Measurements from ENCODE around the gene RHCG.

RHCG gene

GRCh38 chr15:89496155-89497098, at the start of gene RHCG:
Gene RHCG (minus strand): TSS chr15:89496583. CDS start chr15:89496544, 39 bp downstream.
- no peak for DNase-seq

- no peak for DNase-seq
Measured at GRCh38 chr15:89543389-89543788, 47.0 kb upstream of the RHCG start.

DNA sequence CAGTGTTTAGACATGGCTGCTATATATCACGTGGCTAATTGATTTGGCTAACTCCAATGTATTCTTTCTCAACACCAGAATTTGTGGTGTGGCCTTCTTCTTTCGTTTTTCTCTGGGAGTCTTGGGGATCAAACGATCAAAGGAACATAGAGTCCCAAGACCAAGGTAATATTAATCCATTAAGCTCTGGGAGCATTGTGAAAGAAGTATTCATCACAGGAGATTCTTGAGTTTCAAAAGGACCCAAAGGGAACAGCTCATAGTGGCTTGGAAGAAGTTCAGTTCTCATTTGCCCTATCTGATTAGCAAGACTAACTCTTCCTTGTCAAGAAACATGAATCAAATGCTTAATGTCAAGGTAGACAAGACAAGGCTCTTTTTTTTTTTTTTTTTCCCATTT, 46.0 kb upstream of the RHCG start:
- no peak for DNase-seq

GRCh38 chr15:89539027-89539426, 42.6 kb upstream of the RHCG start:
- DNase-seq, result no peak

DNA sequence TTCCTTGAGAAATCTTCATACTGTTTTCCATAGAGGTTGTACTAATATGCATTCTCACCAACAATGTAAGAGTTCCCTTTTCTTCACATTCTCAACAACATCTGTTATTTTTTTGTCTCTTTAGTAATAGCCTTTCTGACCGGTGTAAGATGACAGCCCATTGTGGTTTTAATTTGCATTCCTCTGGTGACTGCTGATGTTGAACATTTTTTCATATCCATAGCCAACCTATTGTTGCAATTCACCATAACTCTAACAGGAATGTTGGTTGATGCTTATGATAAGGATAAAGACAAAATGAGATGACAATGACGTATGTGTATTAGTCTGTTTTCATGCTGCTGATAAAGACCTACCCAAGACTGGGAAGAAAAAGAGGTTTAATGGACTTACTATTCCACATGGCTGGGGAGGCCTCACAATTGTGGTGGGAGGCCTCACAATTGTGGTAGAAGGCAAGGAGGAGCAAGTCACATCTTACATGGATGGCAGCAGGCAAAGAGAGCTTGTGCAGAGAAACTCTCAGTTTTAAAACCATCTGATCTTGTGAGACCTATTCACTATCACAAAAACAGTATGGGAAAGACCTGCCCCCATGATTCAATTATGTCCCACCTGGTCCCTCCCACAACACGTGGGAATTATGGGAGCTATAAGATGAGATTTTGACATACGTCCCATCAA, 37.6 kb upstream of the RHCG start:
- DNase-seq, result no peak

DNA sequence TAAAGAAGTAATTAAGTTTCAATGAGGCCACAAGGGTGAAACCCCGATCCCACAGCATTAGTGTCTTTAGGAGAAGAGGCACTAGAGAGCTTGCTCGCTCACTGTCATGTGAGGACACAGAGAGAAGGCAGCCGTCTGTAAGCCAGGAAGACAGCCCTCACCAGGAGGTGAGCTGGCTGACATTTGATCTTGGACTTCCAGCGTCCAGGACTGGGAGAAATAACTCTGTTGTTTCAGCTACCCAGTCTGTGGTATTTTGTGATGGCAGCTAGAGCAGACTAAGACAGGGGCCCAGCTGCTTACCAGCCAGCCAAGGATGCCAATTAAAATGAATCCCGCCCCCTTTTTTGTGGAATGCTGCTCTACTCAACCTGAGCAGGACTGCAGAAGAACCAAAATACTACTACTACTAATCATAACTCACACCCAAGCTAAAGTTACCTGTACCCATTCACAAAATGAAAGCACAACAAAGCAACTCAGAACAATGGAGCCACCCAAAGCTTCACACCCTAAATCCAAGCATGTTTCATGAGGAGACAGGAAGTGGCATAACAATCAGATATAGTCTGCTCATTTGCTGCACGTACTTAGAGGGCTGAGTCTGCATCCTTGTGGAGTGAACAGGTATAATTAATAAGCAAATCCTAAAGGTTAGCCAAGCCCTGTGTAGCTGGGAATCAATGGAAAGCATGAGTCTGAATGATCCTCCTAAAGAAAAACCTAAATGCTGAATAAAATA, 35.6 kb upstream of the RHCG start:
- DNase-seq, result no peak

- DNase-seq, result no peak
Measured at GRCh38 chr15:89530976-89531375, 34.6 kb upstream of the RHCG start.

- no peak for DNase-seq
Measured at GRCh38 chr15:89528757-89529352, 32.5 kb upstream of the RHCG start.

DNA sequence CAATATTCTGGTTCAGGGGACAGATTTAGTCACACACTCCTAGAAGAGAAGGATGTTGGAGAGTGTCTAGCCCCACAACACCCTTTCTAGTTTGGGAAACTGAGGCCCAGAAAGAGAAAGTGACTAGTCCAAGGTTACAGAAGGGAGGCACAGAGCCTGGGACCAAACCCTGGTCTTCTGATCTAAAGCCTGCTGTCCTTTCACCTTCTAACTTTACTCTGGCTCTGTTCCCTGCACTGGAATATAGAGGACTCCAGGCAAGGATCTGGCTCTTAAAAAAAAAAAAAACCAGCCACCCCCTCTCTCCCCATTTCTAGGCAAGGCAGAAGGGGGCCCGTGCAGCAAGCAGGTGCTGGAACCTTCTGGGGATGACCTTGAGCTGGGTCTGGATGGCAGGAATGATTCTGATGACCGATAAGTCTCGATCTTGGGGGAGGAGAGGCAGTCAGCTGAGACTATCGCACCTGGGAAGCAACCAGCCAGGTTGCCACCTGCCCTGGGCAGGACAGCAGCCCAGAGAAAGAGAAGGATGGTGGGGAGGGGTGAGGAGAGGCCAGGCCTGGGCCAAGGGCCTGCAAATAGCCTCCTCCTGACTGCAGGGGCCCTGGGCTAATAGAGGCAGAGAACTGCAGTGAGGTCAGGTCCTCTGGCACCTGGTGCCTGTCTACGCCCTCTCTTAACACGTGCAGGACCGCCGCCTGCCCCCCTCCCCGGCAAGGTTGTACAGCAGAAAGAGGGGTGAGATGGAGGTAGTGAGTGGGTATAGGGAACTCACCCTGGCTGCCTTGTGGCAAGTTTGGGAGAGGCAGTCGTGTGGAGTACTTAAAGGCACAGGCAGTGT, 30.4 kb upstream of the RHCG start:
- no peak for DNase-seq

GRCh38 chr15:89526181-89526580, 29.8 kb upstream of the RHCG start:
- DNase-seq, result no peak

DNA sequence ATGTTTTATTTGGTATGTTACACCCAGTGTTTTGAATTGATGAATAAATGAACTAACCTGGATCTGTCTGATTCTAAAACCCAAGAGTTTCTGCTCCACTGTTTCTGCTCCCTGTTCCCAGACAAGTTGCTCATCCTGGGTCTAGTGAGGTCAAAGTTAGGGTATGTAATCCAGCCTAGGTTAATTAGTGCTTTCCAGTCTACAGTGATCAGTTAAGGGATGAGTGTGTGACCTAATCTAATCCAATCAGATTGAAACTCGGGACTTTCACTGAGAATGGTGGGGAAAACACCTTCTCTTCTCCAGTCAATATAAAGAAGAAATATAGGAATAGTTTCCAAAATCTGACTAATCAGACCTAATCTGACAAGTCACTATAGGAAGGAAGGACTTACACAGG, 27.8 kb upstream of the RHCG start:
- no peak for DNase-seq

DNA sequence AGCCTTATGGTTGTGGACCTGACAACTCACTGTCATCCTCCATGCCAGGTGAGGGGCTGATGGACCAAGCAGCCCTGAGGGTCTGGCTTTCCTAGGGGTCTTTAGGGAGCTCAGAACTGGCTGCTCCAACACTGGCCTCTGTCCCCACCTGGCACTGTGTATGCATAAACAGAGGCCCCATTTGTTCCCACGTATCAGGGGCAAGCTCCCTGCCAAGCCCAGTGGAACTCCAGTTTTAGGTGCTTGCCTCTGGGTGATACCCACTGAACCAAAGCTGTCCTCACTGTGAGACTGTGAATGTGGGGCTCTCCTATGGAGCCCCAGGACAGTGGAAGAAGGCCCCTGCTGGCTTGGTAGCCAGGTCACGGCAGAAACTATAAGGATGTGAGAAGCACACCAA, 26.7 kb upstream of the RHCG start:
- DNase-seq, result no peak

- DNase-seq, result no peak
Measured at GRCh38 chr15:89521605-89522004, 25.2 kb upstream of the RHCG start.

DNA sequence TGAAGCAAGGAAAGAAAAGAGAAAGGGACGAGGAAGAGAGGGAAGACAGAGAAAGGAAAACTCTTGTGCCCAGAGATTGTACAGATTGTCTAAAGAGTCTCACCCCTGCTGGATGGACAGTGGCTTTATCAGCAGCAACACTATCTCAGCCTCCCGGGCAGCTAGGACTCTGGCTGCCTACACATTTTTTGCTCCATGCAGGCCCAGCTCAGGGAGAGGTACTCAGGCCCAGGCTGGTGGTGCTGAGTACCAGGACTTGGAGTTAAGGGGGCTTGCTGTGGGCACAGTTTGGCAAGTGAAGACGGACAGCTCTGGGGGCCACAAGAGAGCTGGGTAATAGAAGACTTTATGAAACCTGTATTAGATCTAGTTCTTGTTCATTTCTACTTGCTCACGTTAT, 19.1 kb upstream of the RHCG start:
- DNase-seq, result no peak

DNA sequence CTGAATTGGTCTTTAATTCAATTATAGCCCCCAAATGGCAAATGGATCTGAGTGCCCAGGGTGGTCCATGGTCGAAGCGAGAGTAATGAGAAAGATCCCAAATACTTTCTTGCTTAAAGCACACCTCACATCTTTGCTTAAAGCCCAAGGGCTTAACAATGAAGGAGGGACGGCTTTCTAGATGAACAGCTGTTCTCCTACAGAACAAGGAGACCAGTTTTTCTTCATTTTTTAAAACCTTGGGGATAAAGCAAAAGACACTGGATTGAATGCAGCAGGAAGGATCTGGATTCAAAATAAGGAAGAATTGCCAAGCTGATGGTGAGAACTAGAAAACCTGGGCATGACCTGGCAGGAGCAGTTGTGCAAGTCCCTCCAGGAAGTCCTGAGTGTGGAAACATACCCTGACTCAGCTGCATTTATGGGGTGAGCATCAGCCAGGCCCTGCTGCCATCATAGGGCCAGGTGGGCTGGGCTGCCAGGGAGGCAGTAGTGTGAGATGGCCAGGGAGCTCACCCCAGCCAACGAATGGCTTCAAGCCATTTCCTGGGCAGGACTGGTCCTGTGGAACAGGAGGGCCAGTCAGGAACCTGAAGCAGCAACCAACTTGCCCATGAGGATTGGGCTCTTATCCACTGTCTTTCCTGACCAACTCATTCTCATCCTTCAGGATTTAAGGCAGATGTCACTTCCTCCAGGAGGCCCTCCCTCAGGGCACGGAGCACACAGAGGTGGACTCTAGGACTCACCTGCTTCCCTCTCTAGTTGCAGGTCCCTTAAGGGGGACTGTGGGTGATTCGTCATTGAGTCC, 18.4 kb upstream of the RHCG start:
- no peak for DNase-seq

DNA sequence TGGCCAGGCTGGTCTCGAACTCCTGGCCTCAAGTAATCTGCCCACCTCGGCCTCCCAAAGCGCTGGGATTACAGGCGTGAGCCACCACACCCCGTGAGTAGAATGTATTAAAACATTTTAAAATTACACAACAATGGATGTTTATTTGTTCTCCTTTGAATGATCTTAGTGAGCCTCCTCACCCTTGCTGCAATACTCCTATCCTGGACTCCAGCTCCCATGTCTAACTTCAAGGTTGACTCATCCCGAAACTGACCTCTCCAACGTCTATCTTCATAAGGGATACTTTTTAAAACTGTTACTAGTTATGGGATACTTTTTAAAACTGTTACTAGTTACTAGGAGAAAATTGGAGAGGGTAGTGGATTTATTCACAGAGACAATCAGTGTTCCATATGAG, 17.8 kb upstream of the RHCG start:
- DNase-seq, result no peak

DNA sequence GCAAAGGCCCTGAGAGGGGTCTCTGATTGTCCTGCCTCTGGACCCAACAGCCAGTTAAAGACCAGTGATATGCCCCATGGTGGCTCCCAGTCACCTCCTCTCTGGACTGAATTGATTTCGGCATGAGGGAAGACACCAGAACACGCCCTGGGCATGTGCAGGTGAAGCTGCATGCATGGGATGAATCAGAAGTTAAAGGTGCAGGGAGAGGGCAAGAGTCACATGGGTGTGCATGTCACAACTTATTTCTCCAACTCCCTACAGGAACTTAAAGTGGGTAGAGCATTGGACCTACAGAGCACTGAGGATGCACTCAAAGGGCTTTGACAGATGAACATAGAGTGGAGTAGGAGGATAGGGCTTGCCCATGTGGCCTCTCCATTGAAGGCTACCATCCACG, 16.9 kb upstream of the RHCG start:
- no peak for DNase-seq

GRCh38 chr15:89512631-89513030, 16.2 kb upstream of the RHCG start:
- DNase-seq, result no peak

DNA sequence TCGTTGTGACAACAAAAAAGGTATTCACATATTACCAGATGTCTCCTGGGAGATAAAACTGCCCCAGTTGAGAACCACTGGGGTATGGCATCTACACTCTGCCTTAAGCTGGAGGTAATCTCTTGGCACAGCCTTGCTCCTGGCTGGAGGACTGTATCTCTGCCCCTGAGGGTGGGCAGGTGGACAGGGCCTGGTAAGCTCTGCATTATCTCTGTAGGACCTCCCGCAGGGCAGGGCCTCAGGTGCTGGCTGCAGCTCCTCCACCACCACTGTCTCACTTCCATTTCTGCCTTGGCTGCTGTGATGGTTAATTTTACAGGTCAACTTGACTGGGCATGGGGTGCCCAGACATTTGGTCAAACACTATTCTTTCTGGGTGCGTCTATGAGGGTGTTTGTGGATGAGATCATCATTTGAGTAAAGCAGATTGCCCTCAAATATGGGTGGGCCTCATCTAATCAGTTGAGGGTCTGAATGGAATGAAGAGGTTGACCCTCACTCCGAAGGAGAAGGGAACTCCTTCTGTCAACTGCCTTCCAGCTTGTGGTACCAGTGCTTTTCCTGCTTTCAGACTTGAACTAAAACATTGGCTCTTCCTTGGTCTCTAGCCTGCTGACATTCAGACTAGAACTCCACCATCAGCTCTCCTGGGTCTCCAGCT, 9.8 kb upstream of the RHCG start:
- DNase-seq, result no peak

DNA sequence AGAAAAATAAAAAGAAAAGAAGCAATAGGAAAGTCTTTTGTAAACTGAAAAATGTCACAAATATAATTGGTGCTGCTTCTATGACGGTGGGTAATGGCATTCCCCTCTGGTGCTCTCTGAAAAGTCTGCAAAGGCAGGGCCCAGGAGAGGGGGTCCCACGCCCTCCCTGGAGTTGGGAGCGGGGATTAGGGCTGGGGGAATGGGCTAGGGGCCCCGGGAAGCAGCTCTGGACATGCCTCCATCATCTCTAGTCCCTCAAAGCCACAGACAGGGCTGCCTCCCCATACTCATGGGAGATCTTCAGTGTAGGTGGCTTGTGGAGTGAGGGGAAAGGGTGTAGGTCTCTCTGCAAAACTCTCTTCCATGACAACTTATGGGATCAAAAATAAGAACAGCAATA, 7.8 kb upstream of the RHCG start:
- DNase-seq, result no peak

Measured in activated CD4-positive, alpha-beta T cell treated with anti-CD3 and anti-CD28 coated beads for 4 hours (primary cell).